HepG2 (cell line): ENCODE results near the gene TMEM143. TPM values are rescaled to one million over a fixed set of nuclear protein-coding genes. Genes with fewer than 3 reads are reported as not detected.

ENCODE experiments used
- CEBPG ChIP-seq: IDR thresholded peaks from 2 replicates; pipeline ENCODE4 v1.6.1; 2016
- FLYWCH1 ChIP-seq: sonication (generic); formaldehyde crosslinking; IDR thresholded peaks from 2 replicates; pipeline ENCODE4 v1.8.1; 2023; ENCODE audit warnings: mild to moderate bottlenecking, missing genetic modification reagents
- FOSL2 ChIP-seq: sonication (generic); formaldehyde crosslinking; IDR thresholded peaks from 2 replicates; pipeline ENCODE4 v1.4.0; 2020; ENCODE audit warnings: missing genetic modification reagents
- FOXA1 ChIP-seq, 2 experiments: fragments of 450-650 bp in 1 of 2; sonication (generic) in 1 of 2; formaldehyde crosslinking in 1 of 2; IDR thresholded peaks; 2 replicates each; pipeline versions ENCODE4 v1.4.0 to v1.6.1; 2016 to 2020; ENCODE audit warnings: missing genetic modification reagents in 1 of 2
- HMG20A ChIP-seq: IDR thresholded peaks from 2 replicates; pipeline ENCODE4 v1.6.1; 2016; ENCODE audit warnings: borderline replicate concordance
- KLF9 ChIP-seq: IDR thresholded peaks from 2 replicates; pipeline ENCODE4 v1.6.1; 2016; ENCODE audit warnings: low read depth
- NPAS2 ChIP-seq: sonication (generic); formaldehyde crosslinking; IDR thresholded peaks from 2 replicates; pipeline ENCODE4 v1.8.0; 2022; ENCODE audit warnings: mild to moderate bottlenecking, missing genetic modification reagents, borderline replicate concordance
- PRMT3 ChIP-seq: sonication (generic); formaldehyde crosslinking; IDR thresholded peaks from 2 replicates; pipeline ENCODE4 v1.8.1; 2022; ENCODE audit warnings: low read depth, mild to moderate bottlenecking, moderate library complexity, missing genetic modification reagents, borderline replicate concordance
- RNF2 ChIP-seq: fragments of 450-650 bp; conservative IDR thresholded peaks from 2 replicates; pipeline ENCODE4 v1.6.1; 2016; ENCODE audit warnings: low read depth
- ZKSCAN8 ChIP-seq: IDR thresholded peaks from 2 replicates; pipeline ENCODE4 v1.6.1; 2016; ENCODE audit warnings: borderline replicate concordance, missing genetic modification reagents, missing compliant biosample characterization
- ZNF207 ChIP-seq: fragments of 450-650 bp; IDR thresholded peaks from 2 replicates; pipeline ENCODE4 v1.6.1; 2016; ENCODE audit warnings: antibody characterized with exemption, borderline replicate concordance
- ZNF329 ChIP-seq: sonication (generic); formaldehyde crosslinking; IDR thresholded peaks from 2 replicates; pipeline ENCODE4 v1.9.0; 2021; ENCODE audit warnings: low read depth, mild to moderate bottlenecking, missing genetic modification reagents
- ZNF33A ChIP-seq: sonication (generic); formaldehyde crosslinking; IDR thresholded peaks from 2 replicates; pipeline ENCODE4 v1.5.1; 2020; ENCODE audit warnings: missing genetic modification reagents, mild to moderate bottlenecking, moderate library complexity, borderline replicate concordance
- ZNF572 ChIP-seq: sonication (generic); formaldehyde crosslinking; IDR thresholded peaks from 2 replicates; pipeline ENCODE4 v1.5.1; 2020; ENCODE audit warnings: mild to moderate bottlenecking, missing genetic modification reagents
- polyA plus RNA-seq, 8 experiments: library from polyadenylated mRNA; depleted of rRNA in 3 of 8; stranded (reverse) in 7 of 8; unstranded in 1 of 8; fragments of >200 nt; fragmentation: Illumina TruSeq in 4 of 8; extraction: Trizol in 4 of 8; gene quantifications; 2 replicates each; pipeline versions ENCODE4 v1.2.1 to v1.2.3, GENCODE V29; 2011 to 2016; ENCODE audit warnings: low read depth in 4 of 8, missing spikeins in 1 of 8, mixed read lengths in 1 of 8; ENCODE audit not compliant: insufficient read depth in 1 of 8
- total RNA-seq, 5 experiments: library from RNA; depleted of rRNA; stranded (reverse); fragments of >200 nt; fragmentation: Illumina TruSeq; extraction: Trizol; gene quantifications; 2 replicates each; pipeline ENCODE4 v1.2.3, GENCODE V29; 2016; ENCODE audit warnings: low read depth in 1 of 5
- TF ChIP-seq, protein P1 (sequence below): sonication (generic); formaldehyde crosslinking; IDR thresholded peaks from 2 replicates; pipeline ENCODE4 v1.4.0; 2020; ENCODE audit warnings: missing genetic modification reagents, borderline replicate concordance
- TF ChIP-seq, protein P2 (sequence below): IDR thresholded peaks from 2 replicates; pipeline ENCODE4 v1.6.1; 2018; ENCODE audit warnings: missing genetic modification reagents
- TF ChIP-seq, protein P3 (sequence below), 2 experiments: sonication (generic) in 1 of 2; formaldehyde crosslinking in 1 of 2; IDR thresholded peaks; 2 replicates each; pipeline versions ENCODE4 v1.6.1 to v1.9.0; 2014 to 2022; ENCODE audit warnings: antibody characterized with exemption in 1 of 2, borderline replicate concordance in 1 of 2, inconsistent platforms in 1 of 2, low read depth in 1 of 2, missing genetic modification reagents in 1 of 2

The TMEM143 gene
- total and polyA plus RNA-seq, 2 of the 13 experiments (the other 11 are each of a cell fraction or from before 2014, with no cell fraction given) = 7.7 to 11.3 TPM

DNA sequence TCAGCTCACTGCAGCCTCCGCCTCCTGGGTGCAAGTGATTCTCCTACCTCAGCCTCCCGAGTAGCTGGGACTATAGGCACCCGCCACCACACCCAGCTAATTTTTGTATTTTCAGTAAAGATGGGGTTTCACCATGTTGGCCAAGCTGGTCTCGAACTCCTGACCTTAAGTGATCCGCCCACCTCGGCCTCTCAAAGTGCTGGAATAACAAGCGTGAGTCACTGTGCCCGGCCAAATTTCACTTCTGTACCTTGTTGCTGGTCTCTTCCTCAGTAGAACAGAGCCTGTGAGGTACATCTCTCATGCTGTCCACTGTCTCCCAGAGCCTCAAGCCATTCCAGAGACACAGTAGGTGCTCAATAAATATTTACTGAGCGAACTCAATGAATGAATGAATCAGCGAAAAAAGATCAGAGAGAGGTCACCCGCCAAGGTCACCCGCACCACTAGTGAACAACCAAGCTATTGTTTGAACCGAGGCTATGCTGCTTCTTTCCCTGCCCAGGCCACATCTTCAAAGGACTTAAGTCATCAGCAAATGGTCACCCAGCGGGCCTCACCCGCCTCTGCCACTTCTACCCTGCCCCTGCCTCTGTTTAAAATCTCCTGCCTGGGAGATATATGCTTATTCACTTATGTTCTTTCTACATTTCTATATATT is 9.3 kb downstream of the TMEM143 start (continued):
- TF ChIP-seq HMG20A (CRISPR knock-in tag) = peak; percentile 95
- no peak for TF ChIP-seq FLYWCH1 (CRISPR knock-in tag)
- no peak for TF ChIP-seq PRMT3 (CRISPR knock-in tag)
- no peak for TF ChIP-seq NPAS2
- TF ChIP-seq ZNF33A (CRISPR knock-in tag) = no peak
- peak; percentile 43 for TF ChIP-seq CEBPG (CRISPR knock-in tag)
- TF ChIP-seq ZNF572 (CRISPR knock-in tag) = no peak
- TF ChIP-seq, protein P1, sequence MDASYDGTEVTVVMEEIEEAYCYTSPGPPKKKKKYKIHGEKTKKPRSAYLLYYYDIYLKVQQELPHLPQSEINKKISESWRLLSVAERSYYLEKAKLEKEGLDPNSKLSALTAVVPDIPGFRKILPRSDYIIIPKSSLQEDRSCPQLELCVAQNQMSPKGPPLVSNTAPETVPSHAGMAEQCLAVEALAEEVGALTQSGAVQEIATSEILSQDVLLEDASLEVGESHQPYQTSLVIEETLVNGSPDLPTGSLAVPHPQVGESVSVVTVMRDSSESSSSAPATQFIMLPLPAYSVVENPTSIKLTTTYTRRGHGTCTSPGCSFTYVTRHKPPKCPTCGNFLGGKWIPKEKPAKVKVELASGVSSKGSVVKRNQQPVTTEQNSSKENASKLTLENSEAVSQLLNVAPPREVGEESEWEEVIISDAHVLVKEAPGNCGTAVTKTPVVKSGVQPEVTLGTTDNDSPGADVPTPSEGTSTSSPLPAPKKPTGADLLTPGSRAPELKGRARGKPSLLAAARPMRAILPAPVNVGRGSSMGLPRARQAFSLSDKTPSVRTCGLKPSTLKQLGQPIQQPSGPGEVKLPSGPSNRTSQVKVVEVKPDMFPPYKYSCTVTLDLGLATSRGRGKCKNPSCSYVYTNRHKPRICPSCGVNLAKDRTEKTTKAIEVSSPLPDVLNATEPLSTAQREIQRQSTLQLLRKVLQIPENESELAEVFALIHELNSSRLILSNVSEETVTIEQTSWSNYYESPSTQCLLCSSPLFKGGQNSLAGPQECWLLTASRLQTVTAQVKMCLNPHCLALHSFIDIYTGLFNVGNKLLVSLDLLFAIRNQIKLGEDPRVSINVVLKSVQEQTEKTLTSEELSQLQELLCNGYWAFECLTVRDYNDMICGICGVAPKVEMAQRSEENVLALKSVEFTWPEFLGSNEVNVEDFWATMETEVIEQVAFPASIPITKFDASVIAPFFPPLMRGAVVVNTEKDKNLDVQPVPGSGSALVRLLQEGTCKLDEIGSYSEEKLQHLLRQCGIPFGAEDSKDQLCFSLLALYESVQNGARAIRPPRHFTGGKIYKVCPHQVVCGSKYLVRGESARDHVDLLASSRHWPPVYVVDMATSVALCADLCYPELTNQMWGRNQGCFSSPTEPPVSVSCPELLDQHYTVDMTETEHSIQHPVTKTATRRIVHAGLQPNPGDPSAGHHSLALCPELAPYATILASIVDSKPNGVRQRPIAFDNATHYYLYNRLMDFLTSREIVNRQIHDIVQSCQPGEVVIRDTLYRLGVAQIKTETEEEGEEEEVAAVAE = peak; percentile 39; the same call in 1 of the 2 replicates
- TF ChIP-seq FOXA1 (IDR thresholded peaks at IDR 0.05) = peak; percentile 68
- TF ChIP-seq FOXA1 (CRISPR knock-in tag; IDR thresholded peaks at IDR 0.05) = peak; percentile 94
- TF ChIP-seq KLF9 (CRISPR knock-in tag) = 0 out of 2 replicates have a peak, but pooled peaks have one; percentile 34
- TF ChIP-seq, protein P2, sequence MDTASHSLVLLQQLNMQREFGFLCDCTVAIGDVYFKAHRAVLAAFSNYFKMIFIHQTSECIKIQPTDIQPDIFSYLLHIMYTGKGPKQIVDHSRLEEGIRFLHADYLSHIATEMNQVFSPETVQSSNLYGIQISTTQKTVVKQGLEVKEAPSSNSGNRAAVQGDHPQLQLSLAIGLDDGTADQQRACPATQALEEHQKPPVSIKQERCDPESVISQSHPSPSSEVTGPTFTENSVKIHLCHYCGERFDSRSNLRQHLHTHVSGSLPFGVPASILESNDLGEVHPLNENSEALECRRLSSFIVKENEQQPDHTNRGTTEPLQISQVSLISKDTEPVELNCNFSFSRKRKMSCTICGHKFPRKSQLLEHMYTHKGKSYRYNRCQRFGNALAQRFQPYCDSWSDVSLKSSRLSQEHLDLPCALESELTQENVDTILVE (CRISPR knock-in tag) = peak; percentile 87
- TF ChIP-seq RNF2 = no peak
- no peak for TF ChIP-seq ZNF207
- peak; percentile 96 for TF ChIP-seq FOSL2 (CRISPR knock-in tag)
- TF ChIP-seq ZKSCAN8 (CRISPR knock-in tag) = peak; percentile 85; the same call in 1 of the 2 replicates
- TF ChIP-seq, protein P3, sequence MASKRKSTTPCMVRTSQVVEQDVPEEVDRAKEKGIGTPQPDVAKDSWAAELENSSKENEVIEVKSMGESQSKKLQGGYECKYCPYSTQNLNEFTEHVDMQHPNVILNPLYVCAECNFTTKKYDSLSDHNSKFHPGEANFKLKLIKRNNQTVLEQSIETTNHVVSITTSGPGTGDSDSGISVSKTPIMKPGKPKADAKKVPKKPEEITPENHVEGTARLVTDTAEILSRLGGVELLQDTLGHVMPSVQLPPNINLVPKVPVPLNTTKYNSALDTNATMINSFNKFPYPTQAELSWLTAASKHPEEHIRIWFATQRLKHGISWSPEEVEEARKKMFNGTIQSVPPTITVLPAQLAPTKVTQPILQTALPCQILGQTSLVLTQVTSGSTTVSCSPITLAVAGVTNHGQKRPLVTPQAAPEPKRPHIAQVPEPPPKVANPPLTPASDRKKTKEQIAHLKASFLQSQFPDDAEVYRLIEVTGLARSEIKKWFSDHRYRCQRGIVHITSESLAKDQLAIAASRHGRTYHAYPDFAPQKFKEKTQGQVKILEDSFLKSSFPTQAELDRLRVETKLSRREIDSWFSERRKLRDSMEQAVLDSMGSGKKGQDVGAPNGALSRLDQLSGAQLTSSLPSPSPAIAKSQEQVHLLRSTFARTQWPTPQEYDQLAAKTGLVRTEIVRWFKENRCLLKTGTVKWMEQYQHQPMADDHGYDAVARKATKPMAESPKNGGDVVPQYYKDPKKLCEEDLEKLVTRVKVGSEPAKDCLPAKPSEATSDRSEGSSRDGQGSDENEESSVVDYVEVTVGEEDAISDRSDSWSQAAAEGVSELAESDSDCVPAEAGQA (IDR thresholded peaks at IDR 0.05; ENCODE audit: low read depth) = 0 out of 2 replicates have a peak, but pooled peaks have one; percentile 59
- TF ChIP-seq, protein P3 (CRISPR knock-in tag; IDR thresholded peaks at IDR 0.05; ENCODE audit: borderline replicate concordance) = no peak
- TF ChIP-seq ZNF329 (CRISPR knock-in tag) = no peak
